K562 (cell line): ENCODE data around the gene GCNT1. TPM values are rescaled to one million over a fixed set of nuclear protein-coding genes. Genes with fewer than 3 reads are reported as not detected.

ENCODE experiments used
- ATAC-seq: fragments of 200-7000 bp; cut with Tn5 transposase; 3 replicates; pipeline ENCODE4 v1.9.1; 2020; ENCODE audit warnings: moderate library complexity
- BruUV-seq: library from RNA; stranded (reverse); fragments of 400-500 nt; replicated peaks from 2 replicates; lab custom pipeline; 2021; lab: Mats Ljungman, UMichigan
- CTCF ChIA-PET: fragments of 300-600 bp; formaldehyde crosslinking; extraction: SDS; loops from one replicate; lab custom pipeline; 2021; ENCODE audit warnings: low intra/inter-chr PET ratio; lab: Yijun Ruan, JAX
- POLR2A ChIA-PET: fragments of 300-600, 350-650 bp; sonication (Branson Sonifier 250); formaldehyde crosslinking; extraction: SDS; loops from one replicate; lab custom pipeline; 2021; ENCODE audit warnings: antibody characterized with exemption, inconsistent platforms; lab: Yijun Ruan, JAX
- DNase-seq, 4 experiments: peaks; one replicate each; pipeline versions ENCODE4 v3.0.0 to v3.0.0-alpha.2; 2011 to 2018; ENCODE audit warnings: low spot score in 3 of 4, mixed read lengths in 3 of 4; ENCODE audit errors: extremely low read depth in 1 of 4
- FAIRE-seq: peaks from 2 replicates; lab custom pipeline; 2011; peaks lifted over from hg19 to GRCh38; lab: Jason Lieb, UNC
- H2AFZ ChIP-seq: 2 replicates; pipeline ENCODE4 v1.6.0; 2011; ENCODE audit warnings: low read depth, low read length, control low read depth, inconsistent platforms
- H3K27ac ChIP-seq: fragments of 200-600 bp; 3 replicates; pipeline ENCODE4 v1.8.0; 2011; ENCODE audit warnings: low read depth, mild to moderate bottlenecking, control low read depth, inconsistent platforms, low read length, moderate library complexity, mixed read lengths; ENCODE audit errors: extremely low read depth
- H3K27me3 ChIP-seq, 2 experiments: fragments of 300-600 bp in 1 of 2; 2 replicates in 1 of 2; 3 replicates in 1 of 2; pipeline versions ENCODE4 v1.6.0 to v1.8.0; 2011; ENCODE audit warnings: inconsistent platforms in 2 of 2, low read length in 2 of 2, mild to moderate bottlenecking in 1 of 2, mixed read lengths in 1 of 2, moderate library complexity in 1 of 2; ENCODE audit not compliant: control insufficient read depth in 2 of 2, insufficient read depth in 2 of 2
- H3K36me3 ChIP-seq: fragments of 300-600 bp; 3 replicates; pipeline ENCODE4 v1.8.0; 2011; ENCODE audit warnings: mild to moderate bottlenecking, low read length, inconsistent platforms; ENCODE audit not compliant: control insufficient read depth, insufficient read depth
- H3K4me1 ChIP-seq, 2 experiments: fragments of 200-600 bp in 1 of 2; replicated peaks in 1 of 2; 2 replicates in 1 of 2; 3 replicates in 1 of 2; pipeline versions ENCODE4 v1.5.1 to v1.8.0; 2011; ENCODE audit warnings: inconsistent platforms in 2 of 2, low read length in 2 of 2, mild to moderate bottlenecking in 1 of 2, mixed read lengths in 1 of 2, moderate library complexity in 1 of 2; ENCODE audit not compliant: control insufficient read depth in 2 of 2, insufficient read depth in 2 of 2
- H3K4me2 ChIP-seq: 2 replicates; pipeline ENCODE4 v1.6.1; 2011; ENCODE audit warnings: low read length, control low read depth, inconsistent platforms, mixed read lengths; ENCODE audit not compliant: insufficient read depth
- H3K4me3 ChIP-seq: fragments of 200-600 bp; sonication (generic), shearing (Covaris generic); 2 replicates; pipeline ENCODE4 v1.5.1; 2016; ENCODE audit warnings: control low read depth, inconsistent platforms
- H3K79me2 ChIP-seq: fragments of 200-600 bp; 3 replicates; pipeline ENCODE4 v1.8.0; 2011; ENCODE audit warnings: low read length, inconsistent platforms; ENCODE audit not compliant: control insufficient read depth, insufficient read depth
- H3K9ac ChIP-seq, 2 experiments: 2 replicates each; pipeline versions ENCODE4 v1.6.0 to v1.6.1; 2011; ENCODE audit warnings: low read depth in 2 of 2, low read length in 2 of 2, control low read depth in 1 of 2, inconsistent platforms in 1 of 2, mild to moderate bottlenecking in 1 of 2, mixed read lengths in 1 of 2; ENCODE audit not compliant: insufficient read depth in 1 of 2
- H3K9me1 ChIP-seq: one replicate; pipeline ENCODE4 v1.6.0; 2011; ENCODE audit warnings: inconsistent platforms, mild to moderate bottlenecking, low read length, moderate library complexity; ENCODE audit not compliant: control insufficient read depth, insufficient read depth
- H3K9me3 ChIP-seq: replicated peaks from 2 replicates; pipeline ENCODE4 v1.5.1; 2011; ENCODE audit warnings: low read depth, low read length, inconsistent platforms; ENCODE audit not compliant: control insufficient read depth, insufficient read depth
- H4K20me1 ChIP-seq: replicated peaks from 2 replicates; pipeline ENCODE4 v1.6.1; 2011; ENCODE audit warnings: low read length, inconsistent platforms, mixed read lengths; ENCODE audit not compliant: control insufficient read depth, insufficient read depth
- ASH1L ChIP-seq: fragments of 450-650 bp; IDR thresholded peaks from 2 replicates; pipeline ENCODE4 v1.6.1; 2018; ENCODE audit warnings: borderline replicate concordance, mild to moderate bottlenecking, low read depth; ENCODE audit not compliant: partially characterized antibody
- CTBP1 ChIP-seq: fragments of 450-650 bp; IDR thresholded peaks from 2 replicates; pipeline ENCODE4 v1.6.1; 2016; ENCODE audit warnings: borderline replicate concordance
- ELK3 ChIP-seq: fragments of 450-650 bp; formaldehyde crosslinking; IDR thresholded peaks from 2 replicates; pipeline ENCODE4 v1.4.0; 2020; ENCODE audit warnings: mild to moderate bottlenecking
- GTF2F1 ChIP-seq: IDR thresholded peaks from 2 replicates; pipeline ENCODE4 v1.6.1; 2011; ENCODE audit warnings: low read depth, low read length, improper control_type of control experiment
- IFI16 ChIP-seq: fragments of 250-450 bp; sonication (Bioruptor Pico); IDR thresholded peaks from 2 replicates; pipeline ENCODE4 v2.1.2; 2022; ENCODE audit warnings: mild to moderate bottlenecking, inconsistent platforms
- KAT8 ChIP-seq: fragments of 450-650 bp; IDR thresholded peaks from 2 replicates; pipeline ENCODE4 v1.6.1; 2016; ENCODE audit warnings: low read depth, mild to moderate bottlenecking
- MAX ChIP-seq: sonication (generic); formaldehyde crosslinking; IDR thresholded peaks from 2 replicates; pipeline ENCODE4 v1.9.0; 2022; ENCODE audit warnings: mild to moderate bottlenecking, missing genetic modification reagents
- YBX1 ChIP-seq: fragments of 450-650 bp; IDR thresholded peaks from 2 replicates; pipeline ENCODE4 v1.7.1; 2016; ENCODE audit warnings: mild to moderate bottlenecking
- ZBTB12 ChIP-seq: fragments of 250-450 bp; sonication (Bioruptor Pico); IDR thresholded peaks from 2 replicates; pipeline ENCODE4 v1.4.0; 2020
- ZC3H11A ChIP-seq: IDR thresholded peaks from 2 replicates; pipeline ENCODE4 v1.6.1; 2012; ENCODE audit warnings: low read depth, low read length, improper control_type of control experiment
- ZNF121 ChIP-seq: sonication (generic); formaldehyde crosslinking; conservative IDR thresholded peaks from 2 replicates; pipeline ENCODE4 v1.8.0; 2022; ENCODE audit warnings: missing genetic modification reagents
- WGBS: fragments of 100-300 bp; shearing (Covaris generic); methylation state at CpG from one replicate; pipeline ENCODE4 v1.1.6; 2016; ENCODE audit warnings: low coverage, mixed read lengths; ENCODE audit not compliant: insufficient coverage; ENCODE audit errors: missing lambda C conversion rate; 5-methylcytosine and 5-hydroxymethylcytosine counted together
- in situ Hi-C: fragments of 300-500 bp; cut with MboI; formaldehyde crosslinking; loops from 4 replicates; pipeline ENCODE4 v1.15.0; 2018; ENCODE audit warnings: inconsistent platforms, mixed read lengths
- intact Hi-C: fragments of 100-400 bp; cut with micrococcal nuclease; formaldehyde crosslinking; loops from 2 replicates; pipeline ENCODE4 v1.14.2; 2022
- polyA plus RNA-seq, 8 experiments: library from polyadenylated mRNA; depleted of rRNA in 4 of 8; stranded (reverse) in 5 of 8; unstranded in 3 of 8; fragments of >200 nt; fragmentation: Nextera tagmentation in 2 of 8; fragmentation: Illumina TruSeq in 1 of 8; extraction: Ambion mirVana in 2 of 8; extraction: Trizol in 1 of 8; gene quantifications; 2 replicates each; pipeline versions ENCODE4 v1.2.1 to v1.2.3, GENCODE V29; 2011 to 2014; ENCODE audit warnings: inconsistent platforms in 1 of 8, missing spikeins in 1 of 8
- total RNA-seq, 7 experiments: library from RNA; depleted of rRNA in 6 of 7; stranded (reverse); fragments of >200 nt in 6 of 7; fragmentation: Illumina TruSeq in 2 of 7; extraction: Trizol in 2 of 7; gene quantifications; 2 replicates each; pipeline versions ENCODE4 v1.2.1 to v1.2.3, GENCODE V29; 2011 to 2021; ENCODE audit warnings: low replicate concordance in 1 of 7

The GCNT1 gene
- total and polyA plus RNA-seq, 9 of the 15 experiments (the other 6 are each of a cell fraction or from before 2014, with no cell fraction given) = 0.01 to 0.71 (median 0.10) TPM

GRCh38 chr9:76444322-76444929 is 14.6 kb upstream of the GCNT1 start:
- TF ChIP-seq ELK3 (CRISPR knock-in tag) = no peak
- TF ChIP-seq ZNF121 (CRISPR knock-in tag) = no peak
- TF ChIP-seq ZC3H11A = no peak
- H3K9me1 ChIP-seq = no peaks in the 10 kb centered on the region
- no peak overlapping the region for H3K4me2 ChIP-seq
- H3K79me2 ChIP-seq = no peaks in the 10 kb centered on the region
- ATAC-seq (no peak), FAIRE-seq (no peak), DNase-seq (no peak)
- BruUV-seq = no TSS peak
- H3K36me3 ChIP-seq = no peaks in the 10 kb centered on the region
- no peak overlapping the region for H3K9ac ChIP-seq
- no peaks in the 10 kb centered on the region for H3K27me3 ChIP-seq
- H3K9me3 ChIP-seq = no peaks in the 10 kb centered on the region
- intact Hi-C loops (no loop called here), in situ Hi-C loops (loop anchor here (10.0 kb wide), 1 partner anchor 260 kb away; no protein-coding TSS in a partner anchor)
- CTCF ChIA-PET = no interaction called here
- no peaks in the 10 kb centered on the region for H3K4me1 ChIP-seq
- 0% methylated on average over 3 of the region's 5 CpGs for WGBS
- no peak overlapping the region for H2AFZ ChIP-seq
- H4K20me1 ChIP-seq = no peaks in the 10 kb centered on the region
- H3K4me3 ChIP-seq = no peak overlapping the region
- H3K27ac ChIP-seq = no peak overlapping the region
- POLR2A ChIA-PET = interaction anchor here (0.8 to 1.2 kb wide), 2 partner anchors 9 to 215 kb away, joined by 3 read pairs; no protein-coding TSS in a partner anchor

GRCh38 chr9:76445976-76446375 is 13.0 kb upstream of the GCNT1 start:
- CTCF ChIA-PET = interaction anchor here (2.3 kb wide), 1 partner anchor 258 kb away, joined by 9 read pairs; no protein-coding TSS in a partner anchor
- ATAC-seq (no peak), FAIRE-seq (no peak), DNase-seq (no peak)
- Histone ChIP-seq H3K27me3 (no peaks in the 10 kb centered on the region), H3K4me1 (no peaks in the 10 kb centered on the region), H3K79me2 (no peaks in the 10 kb centered on the region), H3K27ac (no peak overlapping the region), H3K4me3 (no peak overlapping the region), H3K36me3 (no peaks in the 10 kb centered on the region), H4K20me1 (no peaks in the 10 kb centered on the region), H3K9ac (no peak overlapping the region), H3K9me3 (no peaks in the 10 kb centered on the region), H2AFZ (no peak overlapping the region), H3K9me1 (no peaks in the 10 kb centered on the region), H3K4me2 (no peak overlapping the region)
- no TSS peak for BruUV-seq
- no peak for TF ChIP-seq CTBP1
- no peak for TF ChIP-seq ASH1L
- no peak for TF ChIP-seq MAX
- TF ChIP-seq ZBTB12 (CRISPR knock-in tag) = no peak
- TF ChIP-seq IFI16 (CRISPR knock-in tag) = no peak
- TF ChIP-seq GTF2F1 = no peak
- TF ChIP-seq KAT8 = no peak
- no peak for TF ChIP-seq YBX1
- POLR2A ChIA-PET = no interaction called here
- intact Hi-C loops (no loop called here), in situ Hi-C loops (loop anchor here (10.0 kb wide), 1 partner anchor 259 kb away; no protein-coding TSS in a partner anchor)
